ENCODE results near the gene CRHR1. TPM values are rescaled to one million over a fixed set of nuclear protein-coding genes. Genes with fewer than 3 reads are reported as not detected.

CRHR1 gene
- total RNA-seq, 6 experiments from 2014 or later = not detected

GRCh38 chr17:45790296-45790922 lies 6.3 kb downstream of the CRHR1 start:
- Histone ChIP-seq H3K9me3 (no peaks in the 10 kb centered on the region), H3K27ac (no peak overlapping the region), H3K27me3 (no peaks in the 10 kb centered on the region), H3K4me3 (no peak overlapping the region), H3K4me1 (peaks cover 0 to under 1% (median 0%) of the 10 kb centered on the region in 4 donors), H3K36me3 (no peaks in the 10 kb centered on the region)
- intact Hi-C loops (cut with DNase I) = no loop called here
- no peak for ATAC-seq
- DNase-seq = no peak
- 56% methylated on average over 6 of the region's 11 CpGs for WGBS (ENCODE audit: insufficient coverage, low coverage, low lambda C conversion rate, missing lambda C conversion rate)
- TF ChIP-seq POLR2A (IDR thresholded peaks at IDR 0.05) = no peak
- TF ChIP-seq CTCF (IDR thresholded peaks at IDR 0.05) = no peak

GRCh38 chr17:45791041-45791582 lies 7.0 kb downstream of the CRHR1 start:
- intact Hi-C loops (cut with DNase I) = no loop called here
- H3K27me3 ChIP-seq = no peaks in the 10 kb centered on the region
- ATAC-seq = no peak
- no peaks in the 10 kb centered on the region for H3K36me3 ChIP-seq
- no peak for DNase-seq
- 17% methylated on average over 2 of the region's 8 CpGs for WGBS (ENCODE audit: insufficient coverage, low coverage, low lambda C conversion rate, missing lambda C conversion rate)
- H3K27ac ChIP-seq = no peak overlapping the region
- no peaks in the 10 kb centered on the region for H3K4me1 ChIP-seq
- H3K9me3 ChIP-seq = no peaks in the 10 kb centered on the region
- no peak overlapping the region for H3K4me3 ChIP-seq
- no peak for TF ChIP-seq POLR2A (IDR thresholded peaks at IDR 0.05)
- TF ChIP-seq CTCF (IDR thresholded peaks at IDR 0.05) = no peak

DNA sequence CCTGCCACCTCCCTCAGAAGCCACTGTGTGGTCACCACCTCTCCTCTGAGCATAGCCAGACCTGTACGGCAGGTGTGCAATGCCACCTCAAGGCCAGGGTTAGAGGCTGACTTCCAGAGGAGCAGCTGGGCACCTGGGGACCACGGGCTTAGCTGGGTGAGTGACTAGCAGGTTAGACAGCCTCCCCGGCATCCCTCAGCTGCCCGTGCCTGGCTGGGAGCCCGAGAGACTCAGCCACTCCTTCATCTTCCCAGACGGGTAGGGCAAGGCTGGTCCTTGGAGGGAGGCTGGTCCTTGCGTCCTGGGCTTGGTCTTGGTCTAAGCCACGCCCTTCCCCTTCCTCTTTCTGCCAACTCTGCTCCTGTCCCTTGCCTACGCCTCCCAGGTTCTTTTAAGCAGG lies 7.8 kb downstream of the CRHR1 start:
- no peak for DNase-seq
- intact Hi-C loops (cut with DNase I) = no loop called here
- H3K27me3 ChIP-seq = no peaks in the 10 kb centered on the region
- H3K27ac ChIP-seq = no peak overlapping the region
- no peak for ATAC-seq
- H3K4me1 ChIP-seq = no peaks in the 10 kb centered on the region
- 71% methylated on average over 1 of the region's 9 CpGs for WGBS (ENCODE audit: insufficient coverage, low coverage, low lambda C conversion rate, missing lambda C conversion rate)
- H3K9me3 ChIP-seq = no peaks in the 10 kb centered on the region
- H3K36me3 ChIP-seq = no peaks in the 10 kb centered on the region
- TF ChIP-seq CTCF (IDR thresholded peaks at IDR 0.05) = no peak
- H3K4me3 ChIP-seq = no peak overlapping the region

DNA sequence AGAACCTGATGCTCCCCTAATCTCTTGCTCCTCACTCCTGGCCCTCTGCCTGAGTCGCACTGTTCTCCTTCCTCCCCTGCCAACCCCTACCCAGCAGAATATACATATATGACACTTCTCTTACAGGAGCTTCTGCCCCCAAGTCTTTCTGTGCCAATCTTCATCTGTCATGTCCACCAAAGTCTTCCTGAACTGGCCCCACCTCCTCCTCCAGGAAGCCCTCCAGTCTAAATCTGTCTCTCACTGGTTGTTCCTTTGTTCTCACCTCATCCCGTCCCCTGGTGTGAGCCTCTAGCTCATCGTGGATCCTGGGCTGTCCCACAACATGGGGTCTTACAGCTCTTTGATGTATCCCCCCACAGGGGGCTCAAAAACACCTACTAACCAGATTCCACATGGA lies 8.3 kb downstream of the CRHR1 start:
- no peaks in the 10 kb centered on the region for H3K36me3 ChIP-seq
- no peaks in the 10 kb centered on the region for H3K27me3 ChIP-seq
- H3K9me3 ChIP-seq = no peaks in the 10 kb centered on the region
- H3K4me3 ChIP-seq = no peak overlapping the region
- ATAC-seq (no peak), DNase-seq (no peak)
- no peak for TF ChIP-seq POLR2A (IDR thresholded peaks at IDR 0.05)
- no peak for TF ChIP-seq CTCF (IDR thresholded peaks at IDR 0.05)
- H3K4me1 ChIP-seq = no peaks in the 10 kb centered on the region
- intact Hi-C loops (cut with DNase I) = no loop called here
- H3K27ac ChIP-seq = no peak overlapping the region
- WGBS (ENCODE audit: insufficient coverage, low coverage, low lambda C conversion rate, missing lambda C conversion rate) = 45% methylated on average over 3 of the region's 3 CpGs

Data from right lobe of liver (tissue), 6 donors.